NCI-H1436 (cell line): Measurements from ENCODE around the gene DACT3.
"Not testable (repeated sequence)": the region's sequence is repeated elsewhere in the genome, so short reads cannot be mapped to it uniquely, and the experiment has no call there.

Experiments used
- DNase-seq: peaks from one replicate; lab custom pipeline; 2025; lab: John Stamatoyannopoulos, UW

Gene DACT3

GRCh38 chr19:46634045-46634655 is 26.8 kb downstream of the DACT3 start:
- DNase-seq: peak; percentile 83

- no peak for DNase-seq
Observed at GRCh38 chr19:46633130-46633529, 27.9 kb downstream of the DACT3 start.

GRCh38 chr19:46631481-46631880 is 29.5 kb downstream of the DACT3 start:
- no peak for DNase-seq

- DNase-seq: no peak
Observed at GRCh38 chr19:46630586-46631205, 30.3 kb downstream of the DACT3 start.

GRCh38 chr19:46629546-46630025 is 31.4 kb downstream of the DACT3 start:
- DNase-seq: no peak

- DNase-seq: not testable (repeated sequence)
Observed at GRCh38 chr19:46628970-46629369, 32.0 kb downstream of the DACT3 start.

- no peak for DNase-seq
Observed at GRCh38 chr19:46626446-46626845, 34.5 kb downstream of the DACT3 start.

GRCh38 chr19:46625731-46626130 is 35.3 kb downstream of the DACT3 start:
- DNase-seq: no peak

- DNase-seq: no peak
Observed at GRCh38 chr19:46624958-46625661, 35.9 kb downstream of the DACT3 start, which contains the start of gene PTGIR. TSS of gene PTGIR (minus strand) at chr19:46625089. CDS start at chr19:46624225, 864 bp downstream.

- no peak for DNase-seq
Observed at GRCh38 chr19:46623915-46624502, 37.0 kb downstream of the DACT3 start.

GRCh38 chr19:46622118-46622446 is 38.9 kb downstream of the DACT3 start:
- DNase-seq: no peak

GRCh38 chr19:46621191-46622117 is 39.5 kb downstream of the DACT3 start:
- DNase-seq: no peak

- no peak for DNase-seq
Observed at GRCh38 chr19:46620716-46621115, 40.3 kb downstream of the DACT3 start.

- DNase-seq: no peak
Observed at GRCh38 chr19:46620267-46620666, 40.7 kb downstream of the DACT3 start.

GRCh38 chr19:46618670-46619231 is 42.2 kb downstream of the DACT3 start:
- no peak for DNase-seq

- DNase-seq: no peak
Observed at GRCh38 chr19:46617601-46618000, 43.4 kb downstream of the DACT3 start.

- peak; percentile 64 for DNase-seq
Observed at GRCh38 chr19:46616631-46617322, 44.2 kb downstream of the DACT3 start.

GRCh38 chr19:46615966-46616365 is 45.0 kb downstream of the DACT3 start:
- DNase-seq: no peak

GRCh38 chr19:46614114-46614722 is 46.8 kb downstream of the DACT3 start:
- peak; percentile 74 for DNase-seq

GRCh38 chr19:46613525-46613924 is 47.5 kb downstream of the DACT3 start:
- DNase-seq: no peak
